Measurements from ENCODE around the gene CTF1.
"Not testable (repeated sequence)": the region's sequence is repeated elsewhere in the genome, so short reads cannot be mapped to it uniquely, and the experiment has no call there.

CTF1 gene

DNA sequence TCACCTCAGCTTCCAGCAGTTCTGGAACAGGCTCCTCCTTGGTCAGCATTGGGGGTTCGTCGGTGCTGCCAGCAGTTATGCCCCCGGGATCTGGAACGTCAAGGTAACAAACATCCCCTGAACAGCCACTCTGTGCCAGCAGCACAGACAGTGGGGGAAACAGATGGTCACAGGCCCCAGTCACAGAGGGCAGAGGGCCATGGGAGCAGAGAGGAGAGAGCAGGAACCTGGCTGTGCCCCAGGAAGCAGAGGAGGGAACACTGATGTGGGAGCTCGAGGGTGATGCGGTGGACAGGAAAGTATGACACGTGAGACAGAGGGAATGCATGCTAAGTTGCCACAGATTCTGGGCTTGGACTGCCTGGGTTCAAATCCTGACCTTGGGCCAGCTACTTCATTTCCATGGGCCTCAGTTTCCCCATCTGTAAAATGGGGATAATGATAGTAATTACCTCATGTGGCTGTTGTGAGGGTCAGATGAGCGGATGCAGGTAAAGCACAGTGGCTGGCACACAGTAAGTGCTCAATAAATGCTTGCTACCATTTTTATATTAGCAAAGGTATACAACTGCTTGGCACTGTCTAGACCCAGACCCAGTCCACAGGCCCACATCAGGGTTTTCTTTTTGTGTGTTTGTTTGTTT lies 7.4 kb upstream of the CTF1 start:
- no peak for DNase-seq

DNA sequence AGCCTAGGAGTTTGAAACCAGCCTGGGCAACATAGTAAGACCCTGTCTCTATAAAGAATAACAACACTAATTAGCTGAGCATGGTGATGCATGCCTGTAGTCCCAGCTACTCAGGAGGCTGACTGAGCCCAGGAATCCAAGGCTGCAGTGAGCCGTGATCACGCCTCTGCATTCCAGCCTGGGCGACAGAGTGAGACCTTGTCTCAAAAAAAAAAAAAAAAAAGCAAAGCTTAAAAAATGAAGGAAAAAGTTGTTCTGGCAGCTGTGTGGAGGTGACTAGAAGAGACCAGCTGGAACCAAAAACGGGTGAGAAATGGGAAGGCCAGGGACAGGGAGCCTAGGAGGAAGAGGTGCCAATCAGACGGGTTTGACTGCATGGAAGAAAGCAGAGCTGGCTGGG lies 6.7 kb upstream of the CTF1 start:
- DNase-seq: no peak

DNA sequence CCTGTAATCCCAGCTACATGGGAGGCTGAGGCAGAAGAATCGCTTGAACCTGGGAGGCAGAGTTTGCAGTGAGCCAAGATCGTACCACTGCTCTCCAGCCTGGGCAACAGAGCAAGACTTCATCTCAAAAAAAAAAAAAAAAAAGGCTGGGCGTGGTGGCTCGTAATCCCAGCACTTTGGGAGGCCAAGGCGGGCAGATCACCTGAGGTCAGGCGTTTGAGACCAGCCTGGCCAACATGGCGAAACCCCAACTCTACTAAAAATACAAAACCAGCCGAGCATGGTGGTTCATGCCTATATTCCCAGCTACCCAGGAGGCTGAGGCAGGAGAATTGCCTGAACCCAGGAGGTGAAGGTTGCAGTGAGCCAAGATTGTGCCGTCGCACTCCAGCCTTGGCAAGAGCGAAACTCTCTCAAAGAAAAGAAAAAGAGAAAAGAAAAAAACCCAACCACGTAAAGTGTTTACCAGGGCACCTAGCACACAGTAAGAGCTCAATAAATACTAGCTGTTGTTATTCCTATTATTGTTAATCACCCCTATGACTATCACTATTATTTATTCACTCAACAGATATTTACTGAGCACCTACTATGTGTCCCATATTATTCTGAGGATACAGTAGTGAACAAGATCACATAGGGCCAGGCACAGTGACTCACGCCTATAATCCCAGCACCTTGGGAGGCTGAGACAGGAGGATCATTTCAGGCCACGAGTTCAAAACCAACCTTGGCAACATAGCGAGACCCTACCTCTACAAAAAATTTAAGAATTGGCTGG lies 5.2 kb upstream of the CTF1 start:
- not testable (repeated sequence) for DNase-seq

DNA sequence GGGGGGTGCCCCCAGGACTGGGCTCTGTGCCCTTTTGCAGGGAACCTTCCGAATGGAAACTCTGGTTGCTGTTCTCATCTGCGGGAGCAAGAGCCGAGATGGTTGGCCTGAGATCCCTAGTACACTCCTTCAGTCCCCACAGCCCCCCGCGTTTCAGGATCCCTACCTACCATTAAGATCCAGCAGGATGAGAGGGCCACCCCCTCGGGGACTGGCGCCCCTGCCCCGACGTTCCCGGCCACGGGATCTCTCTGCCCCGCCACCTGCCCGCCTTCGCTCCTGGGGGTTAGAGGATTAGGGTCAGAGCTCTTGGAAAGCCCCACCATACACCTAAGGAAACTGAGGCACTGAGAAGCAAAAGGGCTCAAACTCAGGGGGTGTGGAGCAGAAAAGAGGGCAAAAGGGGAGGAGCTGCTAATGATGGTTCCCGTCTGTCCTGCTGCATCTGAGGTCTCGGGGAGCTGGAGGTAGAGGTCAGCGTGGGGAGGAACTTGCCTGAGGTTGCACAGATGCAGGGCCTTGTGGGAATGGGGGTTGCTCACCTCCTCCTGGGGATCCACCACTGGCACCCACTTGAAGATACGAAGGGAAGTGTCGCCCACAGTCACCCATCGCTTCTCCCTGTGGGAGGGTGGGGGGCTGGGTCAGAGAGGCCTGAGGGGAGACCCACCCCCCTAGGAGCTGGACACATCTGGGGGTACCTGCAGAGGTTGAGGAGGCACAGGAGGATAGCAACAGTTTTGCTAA lies 3.6 kb upstream of the CTF1 start:
- no peak for DNase-seq

DNA sequence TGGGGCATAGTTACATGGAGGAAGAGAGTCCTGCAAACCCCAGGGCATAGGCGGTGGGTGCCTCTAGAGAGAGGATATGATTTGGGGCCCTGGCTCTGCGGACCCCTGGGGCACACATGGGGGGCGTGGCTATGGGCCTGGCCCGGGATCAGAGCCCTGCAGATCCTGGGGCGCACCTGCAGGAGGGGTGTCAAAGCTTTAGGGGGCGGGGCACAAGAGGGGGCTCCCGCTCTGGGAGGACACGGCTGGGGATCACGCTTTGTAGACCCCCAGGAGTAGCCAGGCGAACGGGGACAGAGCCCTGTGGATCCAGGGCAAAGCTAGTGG lies 3.0 kb upstream of the CTF1 start:
- no peak for DNase-seq

DNA sequence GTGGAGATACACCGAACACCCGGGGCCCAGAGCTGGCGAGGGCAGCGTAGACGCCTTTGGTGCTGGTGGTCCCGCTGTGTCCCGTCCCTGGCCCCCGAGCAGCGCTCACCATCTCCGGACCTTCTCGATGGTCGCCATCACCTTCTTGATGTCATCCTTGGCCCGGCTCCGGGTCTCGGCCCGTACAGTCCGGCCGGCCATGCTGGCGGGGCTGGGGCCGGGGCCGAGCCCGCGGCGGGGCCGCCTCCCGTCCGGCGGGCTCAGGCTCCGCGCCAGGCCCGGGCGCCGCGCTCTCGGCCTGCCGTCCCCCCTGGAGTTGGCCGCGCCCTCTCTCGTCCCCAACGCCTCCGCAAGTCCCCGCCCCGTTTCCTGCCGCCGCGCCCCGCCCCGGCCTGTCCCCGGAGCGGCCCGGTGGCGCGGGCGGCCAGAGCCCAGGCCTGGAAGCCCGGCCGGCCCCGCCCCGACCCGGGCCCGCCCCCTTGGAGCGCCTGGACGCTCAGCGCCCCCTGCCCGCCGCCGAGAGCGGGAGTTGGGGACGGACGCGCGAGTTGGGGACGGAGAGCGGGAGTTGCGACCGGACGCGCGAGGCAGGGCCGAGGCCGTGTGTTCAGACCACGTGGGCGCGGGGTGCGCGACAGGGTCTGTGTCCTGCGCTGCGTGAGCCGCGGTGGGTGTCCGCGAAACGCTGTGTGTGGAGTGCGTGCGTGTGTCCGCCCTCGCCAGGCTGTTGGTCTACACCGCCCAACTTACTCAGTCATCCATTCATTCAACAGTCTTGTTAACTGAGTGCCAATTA lies 2.5 kb upstream of the CTF1 start, which contains the start of gene BCL7C:
Gene BCL7C, minus strand, starts transcription at position 334 of the 796 bp plus-strand sequence. Its CDS starts 133 bp downstream, at position 201.
- peak; percentile 74 for DNase-seq

DNA sequence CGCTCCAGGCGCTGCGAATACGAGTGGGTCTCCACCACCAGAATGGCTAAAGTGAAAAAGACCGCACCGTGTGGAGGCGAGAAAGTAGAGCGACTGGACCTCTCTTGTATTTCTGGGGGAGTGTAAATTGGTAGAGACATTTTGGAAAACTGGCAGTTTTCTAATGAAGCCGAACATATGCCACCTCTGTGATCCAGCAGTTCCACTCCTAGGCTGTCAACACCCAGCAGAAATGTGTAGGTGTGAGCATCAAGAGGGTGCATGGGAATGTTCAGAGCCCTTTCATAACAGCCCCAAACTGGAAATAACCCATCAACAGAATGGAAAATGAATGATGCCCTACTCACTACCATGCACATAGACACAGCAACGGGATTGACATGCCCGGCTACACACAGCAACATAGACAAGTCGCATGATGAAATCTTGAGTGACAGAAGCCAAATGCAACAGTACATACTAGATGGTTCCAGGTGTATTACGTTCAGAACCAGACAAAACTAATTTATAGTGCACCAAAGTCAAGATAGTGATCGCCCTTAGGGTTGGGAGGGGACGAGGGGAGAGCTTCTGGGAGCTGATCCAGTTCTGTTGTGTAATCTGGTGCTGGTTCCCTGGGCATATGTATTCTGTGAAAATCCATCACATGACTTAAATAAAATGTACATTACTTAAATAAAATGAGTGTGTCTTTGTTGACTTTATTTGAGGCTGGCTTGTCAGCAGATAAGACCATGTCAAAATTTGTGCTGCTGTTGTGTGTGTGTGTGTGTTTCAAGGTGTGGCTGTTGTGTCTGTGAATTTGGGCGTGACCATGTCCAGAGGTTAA lies 1.7 kb upstream of the CTF1 start:
- DNase-seq: no peak

DNA sequence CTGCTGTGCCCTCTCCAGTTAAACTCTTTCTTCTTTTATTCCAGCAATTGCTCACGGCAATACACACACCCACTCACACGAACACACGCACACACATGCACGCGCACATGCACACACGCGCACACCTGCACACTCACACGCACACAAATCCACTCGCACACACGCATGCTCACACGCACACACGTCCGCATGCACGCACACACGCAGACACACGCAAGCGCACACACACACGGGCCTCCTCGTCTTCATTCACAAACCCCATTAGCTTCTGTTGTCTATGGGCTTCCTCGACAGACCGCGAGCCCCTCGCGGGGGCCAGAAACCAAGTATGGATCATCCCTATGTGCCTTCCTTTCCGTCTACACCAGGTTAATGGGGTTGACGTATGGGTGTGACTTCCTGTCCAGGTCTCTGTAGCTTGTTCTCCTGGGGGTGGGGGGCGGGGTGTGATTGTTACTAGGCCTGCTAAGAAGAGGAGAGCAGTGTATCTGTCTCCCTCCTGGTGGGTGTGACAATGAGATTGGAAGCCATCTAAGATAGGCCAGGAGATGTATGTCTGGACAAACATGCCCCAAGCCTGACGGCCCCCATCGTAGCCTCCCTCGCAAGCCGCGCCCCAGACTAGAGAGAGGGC lies 670 bp upstream of the CTF1 start:
- DNase-seq: no peak

DNA sequence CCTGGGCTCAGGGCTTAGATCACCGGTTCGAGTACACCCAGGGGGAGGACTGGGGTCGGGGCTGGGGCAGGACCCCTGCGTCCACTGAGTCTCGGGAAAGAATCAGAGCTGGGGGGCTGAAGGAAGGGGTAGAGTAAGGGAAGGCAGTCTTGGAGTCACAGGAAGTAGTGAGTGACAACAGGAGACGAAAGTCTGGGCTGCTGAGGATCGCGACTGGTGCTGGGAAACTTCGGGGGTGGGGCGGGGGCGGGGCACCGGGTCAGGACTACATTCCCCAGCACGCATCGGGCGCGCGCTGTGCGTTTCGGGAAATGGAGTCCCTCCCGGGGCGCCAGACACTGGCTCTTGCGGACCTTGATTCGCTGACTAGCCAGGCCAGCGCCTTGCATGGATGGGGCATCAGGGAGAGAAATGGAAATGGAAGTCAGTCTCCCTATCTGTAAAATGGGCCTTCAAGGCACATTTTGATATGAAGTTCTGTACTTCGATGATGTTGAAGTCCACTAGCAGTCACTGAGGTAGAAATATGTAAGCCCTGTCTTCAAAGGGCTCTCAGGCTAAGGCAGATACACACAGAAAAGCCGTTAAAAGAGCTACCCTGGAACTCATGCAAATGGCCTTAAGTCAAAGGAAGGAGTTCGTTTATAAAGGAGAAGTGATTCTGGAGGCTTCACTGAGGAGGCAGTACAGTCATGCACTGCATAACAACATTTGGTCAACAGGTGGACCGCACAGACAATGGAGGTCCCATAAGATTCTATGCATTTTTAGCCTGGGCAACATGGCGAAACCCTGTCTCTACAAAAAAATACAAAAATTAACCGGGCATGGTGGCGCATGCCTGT lies 697 bp downstream of the CTF1 start:
- DNase-seq: no peak

DNA sequence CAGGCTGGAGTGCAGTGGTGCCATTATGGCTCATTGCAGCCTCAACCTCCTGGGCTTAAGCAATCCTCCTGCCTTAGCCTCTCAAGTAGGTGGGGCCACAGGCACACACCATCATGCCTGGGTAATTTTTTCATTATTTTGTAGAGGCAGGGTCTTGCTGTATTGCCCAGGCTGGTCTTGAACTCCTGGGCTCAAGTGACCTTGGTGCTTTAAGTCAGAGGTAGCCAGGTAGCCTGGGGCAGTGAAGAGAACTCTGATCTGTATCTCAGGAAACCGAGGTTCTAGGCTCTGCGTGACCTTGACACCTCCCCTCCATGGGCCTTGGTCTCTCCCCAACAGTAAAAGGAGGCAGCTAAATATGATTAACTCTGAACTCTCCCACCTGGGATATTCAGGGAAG lies 3.4 kb downstream of the CTF1 start:
- DNase-seq: no peak

DNA sequence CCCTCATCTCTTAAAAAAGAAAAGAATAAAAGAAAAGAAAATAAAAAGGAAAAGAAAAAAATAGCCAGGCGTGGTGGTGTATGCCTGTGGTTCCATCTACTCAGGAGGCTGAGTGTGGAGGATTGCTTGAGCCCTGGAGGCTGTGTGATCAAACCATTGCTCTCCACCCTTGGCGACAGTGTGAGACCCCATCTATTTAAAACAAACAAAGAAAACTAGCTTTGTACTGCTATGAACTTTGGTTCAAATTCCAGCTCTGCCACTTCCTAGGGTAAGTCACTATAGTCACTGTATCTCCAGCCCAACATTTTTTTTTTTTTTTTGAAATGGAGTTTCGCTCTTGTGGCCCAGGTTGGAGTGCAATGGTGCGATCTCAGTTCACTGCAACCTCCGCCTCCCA lies 4.2 kb downstream of the CTF1 start:
- no peak for DNase-seq

DNA sequence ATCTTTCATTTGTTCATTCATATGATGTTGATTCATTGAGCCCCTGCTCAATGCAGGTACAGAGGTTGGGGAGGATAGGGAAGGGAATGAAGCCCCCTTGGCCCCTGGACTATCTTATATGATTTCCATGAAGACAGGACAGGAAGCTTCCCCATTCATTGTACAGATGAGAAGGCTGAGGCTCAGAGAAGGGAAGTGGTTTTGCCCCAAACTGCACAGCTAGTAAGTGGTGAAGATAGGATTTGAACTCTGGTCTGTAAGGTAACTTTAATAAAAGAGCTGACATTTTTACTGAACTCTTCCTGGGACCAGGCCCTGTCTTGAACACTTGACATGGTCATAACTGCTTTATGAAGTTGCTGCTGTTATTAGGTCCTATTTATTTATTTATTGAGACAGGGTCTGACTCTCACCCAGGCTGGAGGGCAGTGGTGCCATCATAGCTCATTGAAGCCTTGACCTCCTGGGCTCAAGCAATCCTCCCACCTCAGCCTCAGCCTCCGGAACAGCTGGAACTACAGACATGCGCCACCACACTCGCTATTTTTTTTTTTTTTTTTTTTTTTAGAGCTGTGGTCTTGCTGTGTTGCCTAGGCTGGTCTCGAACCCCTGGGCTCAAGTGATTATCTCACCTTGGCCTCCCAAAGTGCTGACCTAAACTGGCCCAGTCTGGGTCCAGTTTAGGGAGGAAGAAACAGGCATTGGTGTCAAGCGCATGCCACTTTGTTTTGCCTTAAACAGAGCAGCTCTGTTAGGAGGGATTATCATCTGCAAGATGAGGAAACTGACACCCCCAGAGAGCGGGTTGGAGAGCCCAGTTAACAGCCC lies 5.0 kb downstream of the CTF1 start:
- DNase-seq: no peak

DNA sequence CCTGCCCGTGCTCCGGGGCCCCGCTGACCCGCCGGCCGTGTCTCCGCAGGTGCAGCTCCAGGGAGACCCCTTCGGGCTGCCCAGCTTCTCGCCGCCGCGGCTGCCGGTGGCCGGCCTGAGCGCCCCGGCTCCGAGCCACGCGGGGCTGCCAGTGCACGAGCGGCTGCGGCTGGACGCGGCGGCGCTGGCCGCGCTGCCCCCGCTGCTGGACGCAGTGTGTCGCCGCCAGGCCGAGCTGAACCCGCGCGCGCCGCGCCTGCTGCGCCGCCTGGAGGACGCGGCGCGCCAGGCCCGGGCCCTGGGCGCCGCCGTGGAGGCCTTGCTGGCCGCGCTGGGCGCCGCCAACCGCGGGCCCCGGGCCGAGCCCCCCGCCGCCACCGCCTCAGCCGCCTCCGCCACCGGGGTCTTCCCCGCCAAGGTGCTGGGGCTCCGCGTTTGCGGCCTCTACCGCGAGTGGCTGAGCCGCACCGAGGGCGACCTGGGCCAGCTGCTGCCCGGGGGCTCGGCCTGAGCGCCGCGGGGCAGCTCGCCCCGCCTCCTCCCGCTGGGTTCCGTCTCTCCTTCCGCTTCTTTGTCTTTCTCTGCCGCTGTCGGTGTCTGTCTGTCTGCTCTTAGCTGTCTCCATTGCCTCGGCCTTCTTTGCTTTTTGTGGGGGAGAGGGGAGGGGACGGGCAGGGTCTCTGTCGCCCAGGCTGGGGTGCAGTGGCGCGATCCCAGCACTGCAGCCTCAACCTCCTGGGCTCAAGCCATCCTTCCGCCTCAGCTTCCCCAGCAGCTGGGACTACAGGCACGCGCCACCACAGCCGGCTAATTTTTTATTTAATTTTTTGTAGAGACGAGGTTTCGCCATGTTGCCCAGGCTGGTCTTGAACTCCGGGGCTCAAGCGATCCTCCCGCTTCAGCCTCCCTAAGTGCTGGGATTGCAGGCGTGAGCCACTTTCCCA lies 5.9 kb downstream of the CTF1 start:
- peak; percentile 9 for DNase-seq

DNA sequence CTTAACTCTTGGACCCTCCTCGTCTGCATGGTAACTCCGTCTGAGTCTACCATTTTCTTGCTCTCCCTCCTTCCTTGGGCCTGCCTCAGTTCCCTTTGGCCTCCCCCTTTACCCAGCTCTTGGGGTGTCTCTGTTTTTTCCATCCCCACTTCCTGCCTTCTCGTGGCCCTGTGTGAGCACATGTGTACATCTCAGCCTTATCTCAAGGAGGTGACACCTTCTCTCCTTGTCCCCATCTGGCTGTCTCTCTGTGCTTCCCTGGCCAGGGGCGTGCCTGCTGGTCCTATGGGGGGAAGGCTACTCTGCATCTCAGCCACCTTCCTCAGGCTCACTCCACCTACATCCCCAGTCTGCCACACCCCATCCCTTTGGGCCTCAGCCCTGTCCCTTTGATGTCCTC lies 6.6 kb downstream of the CTF1 start:
- no peak for DNase-seq

DNA sequence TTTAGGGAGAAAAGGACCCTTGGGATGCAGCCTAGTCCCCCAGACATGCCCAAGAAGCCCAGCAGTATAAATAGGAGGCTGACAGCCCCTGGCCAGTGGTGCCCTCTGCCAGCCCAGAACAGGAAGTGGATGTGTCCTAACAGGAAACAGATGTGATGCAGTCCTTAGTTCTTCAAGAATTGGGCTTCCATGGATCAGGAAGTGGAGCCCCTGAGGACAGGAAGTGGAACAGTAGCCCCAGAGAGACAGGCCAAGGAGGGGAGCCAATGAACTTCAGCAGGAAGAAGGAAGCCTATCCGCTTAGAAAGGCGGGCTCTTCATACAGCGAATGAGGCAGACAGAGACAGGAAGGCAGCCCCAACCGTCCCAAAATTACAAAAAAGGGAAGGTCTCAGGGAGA lies 7.2 kb downstream of the CTF1 start:
- no peak for DNase-seq

DNA sequence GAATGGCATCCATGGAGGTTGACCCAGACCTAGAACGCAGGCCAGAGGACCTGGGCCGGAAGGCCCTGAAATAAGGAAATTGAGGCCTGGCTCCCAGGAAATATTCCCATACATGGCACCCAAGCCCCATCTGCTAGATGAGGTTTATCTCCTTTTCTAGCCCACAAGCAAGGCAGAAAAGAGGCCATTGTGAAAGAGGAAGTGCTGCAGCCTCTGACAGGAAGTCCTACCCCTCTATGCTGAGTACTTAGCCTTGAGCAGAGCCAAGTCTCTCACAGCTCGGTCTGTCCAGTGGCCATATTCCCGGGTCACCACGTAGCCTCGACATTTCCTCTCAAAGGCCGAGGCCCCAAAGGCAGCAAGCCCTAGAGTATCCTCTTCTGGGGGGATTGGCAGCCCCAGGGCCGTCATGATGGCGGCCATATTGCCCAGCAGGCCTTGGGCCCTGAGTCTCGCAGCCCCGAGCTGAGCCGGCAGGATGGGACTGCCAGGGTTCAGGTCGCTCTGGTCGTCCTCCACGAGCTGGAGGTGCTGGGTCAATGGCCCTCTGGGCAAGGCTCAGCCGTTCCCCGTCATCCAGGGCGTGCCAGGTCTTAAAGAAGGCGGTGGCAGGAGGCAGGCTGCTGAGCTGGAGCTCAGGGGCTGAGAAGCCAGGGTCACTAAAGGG lies 7.8 kb downstream of the CTF1 start:
- no peak for DNase-seq

DNA sequence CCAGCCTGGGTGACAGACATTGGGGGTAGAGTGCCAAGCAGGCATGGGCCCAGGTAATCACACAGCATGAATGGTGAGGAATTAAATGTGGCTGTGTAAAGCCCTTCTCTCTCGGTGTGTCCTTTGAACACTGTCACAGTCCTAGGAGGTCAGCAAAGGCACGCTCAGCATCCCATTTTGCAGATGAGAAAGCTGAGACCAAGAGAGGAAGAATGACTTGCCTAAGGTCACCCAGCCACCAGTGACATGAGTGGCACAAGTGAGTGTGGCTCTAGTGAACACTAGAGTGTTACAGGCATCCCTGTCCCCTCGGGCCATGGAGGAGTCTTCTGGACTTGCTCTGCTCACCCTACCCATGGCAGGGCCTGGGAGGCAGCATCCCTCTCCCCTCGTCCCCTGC lies 10.7 kb downstream of the CTF1 start:
- DNase-seq: no peak

DNA sequence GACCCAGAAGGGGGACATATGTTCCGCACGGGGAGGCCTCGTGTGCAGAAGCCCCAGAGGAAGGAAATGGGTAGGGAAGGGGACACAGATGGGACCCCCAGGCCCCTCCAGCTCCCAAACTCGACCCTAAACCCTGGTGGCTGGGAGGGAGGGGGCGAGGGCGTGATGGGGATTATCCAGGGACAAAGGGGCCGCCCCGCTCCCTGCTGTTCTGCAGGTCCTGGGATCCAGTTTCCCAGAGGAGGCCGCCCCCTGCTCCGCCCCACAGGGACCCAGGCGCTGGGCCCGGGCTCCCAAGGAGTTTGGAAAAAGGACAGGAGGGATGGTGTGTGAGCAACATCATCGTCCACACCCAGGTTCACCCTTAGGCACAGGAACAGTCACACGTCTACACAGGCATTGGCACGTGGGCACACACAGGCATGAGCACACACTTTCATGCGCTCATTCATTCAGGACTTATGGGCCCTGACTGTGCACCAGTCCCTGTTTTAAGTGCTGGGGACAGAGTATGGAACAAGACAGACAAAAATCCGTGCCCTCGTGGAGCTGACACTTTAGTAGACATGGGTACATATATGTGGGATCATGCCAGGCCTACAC lies 14.1 kb downstream of the CTF1 start:
- DNase-seq: no peak

Measured in DMS79 treated with DMSO at 0.1 percent for 48 hours (cell line).